GM21619 (cell line): ENCODE data around the gene DLL4.

Experiments used
- ATAC-seq: cut with Tn5 transposase; IDR thresholded peaks from one replicate; pipeline ENCODE4 v1.9.1; 2021; ENCODE audit not compliant: unreplicated experiment

The DLL4 gene

GRCh38 chr15:40906091-40906990 lies 22.8 kb upstream of the DLL4 start:
- ATAC-seq = peak; percentile 62

GRCh38 chr15:40906991-40907802 lies 21.9 kb upstream of the DLL4 start:
- peak; percentile 12 for ATAC-seq

- no peak for ATAC-seq
Measured at GRCh38 chr15:40908095-40908494, 21.0 kb upstream of the DLL4 start.

GRCh38 chr15:40909662-40910630 lies 19.2 kb upstream of the DLL4 start:
- no peak for ATAC-seq

GRCh38 chr15:40911141-40911540 lies 18.0 kb upstream of the DLL4 start:
- ATAC-seq = no peak

- ATAC-seq = no peak
Measured at GRCh38 chr15:40911693-40912092, 17.4 kb upstream of the DLL4 start.

GRCh38 chr15:40912478-40912877 lies 16.7 kb upstream of the DLL4 start:
- ATAC-seq = no peak

GRCh38 chr15:40914013-40914412 lies 15.1 kb upstream of the DLL4 start:
- no peak for ATAC-seq

- no peak for ATAC-seq
Measured at GRCh38 chr15:40914486-40914885, 14.7 kb upstream of the DLL4 start.

- ATAC-seq = no peak
Measured at GRCh38 chr15:40915116-40915661, 14.0 kb upstream of the DLL4 start.

- no peak for ATAC-seq
Measured at GRCh38 chr15:40915679-40916078, 13.5 kb upstream of the DLL4 start.

GRCh38 chr15:40917585-40917984 lies 11.6 kb upstream of the DLL4 start:
- no peak for ATAC-seq

GRCh38 chr15:40918146-40918798 lies 10.9 kb upstream of the DLL4 start:
- ATAC-seq = no peak

GRCh38 chr15:40918799-40919392 lies 10.2 kb upstream of the DLL4 start:
- ATAC-seq = no peak

GRCh38 chr15:40921949-40922607 lies 7.1 kb upstream of the DLL4 start:
- ATAC-seq = no peak

- ATAC-seq = no peak
Measured at GRCh38 chr15:40922608-40923005, 6.5 kb upstream of the DLL4 start.

GRCh38 chr15:40923551-40923950 lies 5.6 kb upstream of the DLL4 start:
- ATAC-seq = no peak

- no peak for ATAC-seq
Measured at GRCh38 chr15:40925495-40925862, 3.7 kb upstream of the DLL4 start.
